MCF 10A (cell line): ENCODE results near the gene BASP1. TPM values are rescaled to one million over a fixed set of nuclear protein-coding genes. Genes with fewer than 3 reads are reported as not detected.

Experiments used
- BruUV-seq: library from RNA; stranded (reverse); fragments of 400-500 nt; replicated peaks from 2 replicates; lab custom pipeline; 2021; lab: Mats Ljungman, UMichigan
- CTCF ChIA-PET: fragments of 300-600 bp; sonication (Branson Sonifier 250); formaldehyde crosslinking; extraction: SDS; loops from one replicate; lab custom pipeline; 2021; ENCODE audit warnings: antibody characterized with exemption, inconsistent platforms; lab: Yijun Ruan, JAX
- POLR2A ChIA-PET: fragments of 300-600, 350-650 bp; sonication (Branson Sonifier 250); formaldehyde crosslinking; extraction: SDS; loops from one replicate; lab custom pipeline; 2020; ENCODE audit warnings: antibody characterized with exemption, inconsistent platforms; lab: Yijun Ruan, JAX
- DNase-seq: peaks from one replicate; pipeline ENCODE4 v3.0.0-alpha.2; 2018; ENCODE audit not compliant: unreplicated experiment
- H3K27ac Mint-ChIP-seq: one replicate; pipeline ENCODE4 v1.8.0; 2022; ENCODE audit warnings: mild to moderate bottlenecking, low read depth, mixed read lengths; ENCODE audit not compliant: unreplicated experiment
- H3K27me3 Mint-ChIP-seq: one replicate; pipeline ENCODE4 v1.8.0; 2022; ENCODE audit warnings: mixed read lengths; ENCODE audit not compliant: insufficient read depth, unreplicated experiment
- H3K36me3 Mint-ChIP-seq: one replicate; pipeline ENCODE4 v1.8.0; 2022; ENCODE audit warnings: mild to moderate bottlenecking, moderate library complexity, mixed read lengths; ENCODE audit not compliant: insufficient read depth, unreplicated experiment
- H3K4me1 Mint-ChIP-seq: one replicate; pipeline ENCODE4 v1.8.0; 2022; ENCODE audit warnings: mixed read lengths; ENCODE audit not compliant: insufficient read depth, unreplicated experiment
- H3K4me3 Mint-ChIP-seq: one replicate; pipeline ENCODE4 v1.8.0; 2022; ENCODE audit warnings: mild to moderate bottlenecking, moderate library complexity, mixed read lengths; ENCODE audit not compliant: unreplicated experiment
- H3K9me3 Mint-ChIP-seq: one replicate; pipeline ENCODE4 v1.8.0; 2022; ENCODE audit warnings: mixed read lengths; ENCODE audit not compliant: unreplicated experiment
- intact Hi-C: fragments of 100-400 bp; cut with micrococcal nuclease; formaldehyde crosslinking; loops from 2 replicates; pipeline ENCODE4 v1.14.1; 2022
- total RNA-seq: library from RNA; stranded (reverse); gene quantifications from 2 replicates; pipeline ENCODE4 v1.2.3, GENCODE V29; 2022
- TF ChIP-seq, protein P1 (sequence below): fragments of 200-600 bp; IDR thresholded peaks from one replicate; pipeline ENCODE4 v1.8.0; 2022; ENCODE audit warnings: antibody characterized with exemption, mild to moderate bottlenecking; ENCODE audit not compliant: unreplicated experiment

The BASP1 gene
- total RNA-seq, 1 experiment from 2014 or later, result 84.5 TPM

DNA sequence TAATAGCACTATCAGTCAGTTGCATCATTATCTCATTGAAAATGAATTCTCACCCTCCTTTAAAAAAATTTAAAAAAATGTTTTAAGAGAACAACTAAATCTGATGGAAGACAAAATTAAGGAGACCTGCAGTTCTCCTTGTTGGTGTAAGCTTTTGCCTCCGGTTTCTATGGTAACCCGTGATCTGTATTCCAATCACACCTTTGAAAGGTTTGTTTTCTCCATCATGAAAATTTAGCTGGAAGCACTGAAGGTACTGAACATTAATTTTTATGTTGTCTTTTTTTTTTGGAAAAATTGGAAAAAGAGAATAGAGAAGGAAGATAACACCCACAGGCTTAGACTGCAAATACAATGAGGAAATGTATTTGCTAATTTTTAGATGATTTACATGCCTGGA lies 2.5 kb upstream of the BASP1 start:
- no TSS peak for BruUV-seq
- peaks cover 9% of the 10 kb centered on the region for H3K36me3 Mint-ChIP-seq
- TF ChIP-seq, protein P1, sequence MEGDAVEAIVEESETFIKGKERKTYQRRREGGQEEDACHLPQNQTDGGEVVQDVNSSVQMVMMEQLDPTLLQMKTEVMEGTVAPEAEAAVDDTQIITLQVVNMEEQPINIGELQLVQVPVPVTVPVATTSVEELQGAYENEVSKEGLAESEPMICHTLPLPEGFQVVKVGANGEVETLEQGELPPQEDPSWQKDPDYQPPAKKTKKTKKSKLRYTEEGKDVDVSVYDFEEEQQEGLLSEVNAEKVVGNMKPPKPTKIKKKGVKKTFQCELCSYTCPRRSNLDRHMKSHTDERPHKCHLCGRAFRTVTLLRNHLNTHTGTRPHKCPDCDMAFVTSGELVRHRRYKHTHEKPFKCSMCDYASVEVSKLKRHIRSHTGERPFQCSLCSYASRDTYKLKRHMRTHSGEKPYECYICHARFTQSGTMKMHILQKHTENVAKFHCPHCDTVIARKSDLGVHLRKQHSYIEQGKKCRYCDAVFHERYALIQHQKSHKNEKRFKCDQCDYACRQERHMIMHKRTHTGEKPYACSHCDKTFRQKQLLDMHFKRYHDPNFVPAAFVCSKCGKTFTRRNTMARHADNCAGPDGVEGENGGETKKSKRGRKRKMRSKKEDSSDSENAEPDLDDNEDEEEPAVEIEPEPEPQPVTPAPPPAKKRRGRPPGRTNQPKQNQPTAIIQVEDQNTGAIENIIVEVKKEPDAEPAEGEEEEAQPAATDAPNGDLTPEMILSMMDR, result no peak

DNA sequence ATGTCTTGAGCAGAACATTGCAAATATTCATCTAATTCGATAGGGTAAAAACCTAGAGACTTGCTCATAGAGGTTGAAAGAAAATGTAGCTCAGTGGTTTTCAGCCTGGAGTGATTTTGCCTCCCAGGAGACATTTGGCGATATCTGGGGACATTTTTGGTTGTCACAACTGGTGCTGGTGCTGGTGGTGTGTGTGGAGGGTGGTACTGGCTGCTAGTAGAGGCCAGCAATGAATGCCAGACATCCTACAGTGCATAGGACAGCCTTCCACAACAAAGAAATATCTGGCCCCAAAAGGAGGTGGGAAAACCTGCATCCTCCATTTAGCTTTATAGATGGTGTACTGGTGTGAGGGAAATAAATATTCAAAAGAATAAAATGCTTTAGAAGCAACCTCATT lies 2.1 kb upstream of the BASP1 start:
- H3K9me3 Mint-ChIP-seq, result no peaks in the 10 kb centered on the region
- H3K36me3 Mint-ChIP-seq, result peaks cover 13% of the 10 kb centered on the region
- no TSS peak for BruUV-seq
- H3K27me3 Mint-ChIP-seq, result no peaks in the 10 kb centered on the region
- DNase-seq, result no peak
- CTCF ChIA-PET, result interaction anchor here (0.8 to 6.0 kb wide), 32 partner anchors 7 to 1117 kb away, joined by 3 to 111 read pairs (median 4); no protein-coding TSS in a partner anchor
- intact Hi-C loops, result loop anchor here (5.0 to 10.0 kb wide), 4 partner anchors 47 to 1479 kb away; no protein-coding TSS in a partner anchor
- no peak overlapping the region for H3K27ac Mint-ChIP-seq
- POLR2A ChIA-PET, result interaction anchor here (1.2 to 2.6 kb wide), 4 partner anchors 12 to 1100 kb away, joined by 3 to 20 read pairs (median 7); no protein-coding TSS in a partner anchor
- peaks cover 23% of the 10 kb centered on the region for H3K4me1 Mint-ChIP-seq
- no peak overlapping the region for H3K4me3 Mint-ChIP-seq
- TF ChIP-seq, protein P1, result no peak

More for the DNA sequence above, 2.5 kb upstream of the BASP1 start:
- ChIA-PET POLR2A (interaction anchor here (1.2 to 2.6 kb wide), 2 partner anchors 11 to 1090 kb away, joined by 3 to 20 read pairs; no protein-coding TSS in a partner anchor), CTCF (interaction anchor here (0.8 to 6.0 kb wide), 16 partner anchors 11 to 1103 kb away, joined by 3 to 111 read pairs (median 10); no protein-coding TSS in a partner anchor)
- Mint-ChIP-seq H3K4me1 (peaks cover 19% of the 10 kb centered on the region), H3K4me3 (no peak overlapping the region), H3K27ac (no peak overlapping the region), H3K9me3 (no peaks in the 10 kb centered on the region), H3K27me3 (no peaks in the 10 kb centered on the region)
- intact Hi-C loops, result loop anchor here (5.0 to 10.0 kb wide), 4 partner anchors 47 to 1480 kb away; no protein-coding TSS in a partner anchor
- no peak for DNase-seq

DNA sequence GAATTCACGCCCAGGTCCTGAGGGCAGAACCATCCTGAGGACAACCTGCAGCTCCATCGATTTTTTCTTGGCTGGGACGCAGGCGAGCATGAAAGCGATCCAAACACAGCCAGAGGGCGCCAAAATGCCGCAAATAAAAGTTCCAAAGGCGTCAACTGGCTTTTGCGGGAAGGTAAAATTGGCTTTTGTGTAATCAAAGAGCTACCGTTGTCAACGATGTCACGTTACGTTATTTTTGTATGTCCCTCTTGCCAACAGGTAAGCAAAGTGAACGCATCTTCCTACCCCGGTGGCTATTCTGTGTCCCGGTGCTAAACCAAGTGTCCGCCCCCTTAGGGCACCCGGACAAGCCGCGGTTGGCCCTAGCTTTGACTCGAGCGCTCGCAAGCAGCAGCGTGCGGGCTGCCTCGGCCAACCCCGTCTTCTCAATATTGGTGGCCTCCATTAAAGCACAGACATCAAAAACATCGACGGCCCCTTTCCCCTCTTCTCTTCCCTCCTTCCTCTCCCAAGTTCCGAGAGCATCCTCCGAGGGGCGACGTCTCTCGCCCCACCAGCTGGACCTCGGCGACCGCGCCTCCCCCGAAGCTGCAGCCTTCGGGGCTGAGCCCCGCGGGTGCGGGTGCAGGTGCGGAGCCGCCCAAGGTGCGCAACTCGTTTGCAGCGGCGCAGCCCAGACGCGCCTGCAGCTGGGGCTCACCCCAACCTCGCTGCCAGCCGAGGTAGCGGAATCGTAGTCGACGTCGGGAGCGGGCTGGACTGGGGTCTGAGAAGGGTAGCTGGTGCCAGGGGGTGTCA lies 1.1 kb upstream of the BASP1 start:
- no TSS peak for BruUV-seq
- Mint-ChIP-seq H3K36me3 (peaks cover 13% of the 10 kb centered on the region), H3K27ac (peak overlapping the region; percentile 52), H3K27me3 (no peaks in the 10 kb centered on the region), H3K4me3 (peak overlapping the region; percentile 83), H3K9me3 (no peaks in the 10 kb centered on the region), H3K4me1 (peaks cover 23% of the 10 kb centered on the region)
- DNase-seq, result peak; percentile 91
- TF ChIP-seq, protein P1, result peak; percentile 69
- intact Hi-C loops, result loop anchor here (1.0 to 10.0 kb wide), 9 partner anchors 46 to 1478 kb away; no protein-coding TSS in a partner anchor
- POLR2A ChIA-PET, result interaction anchor here (0.7 to 2.6 kb wide), 8 partner anchors 391 to 1099 kb away, joined by 3 to 20 read pairs (median 4); no protein-coding TSS in a partner anchor
- CTCF ChIA-PET, result interaction anchor here (0.6 to 6.0 kb wide), 61 partner anchors 8 to 1116 kb away, joined by 3 to 111 read pairs (median 4); no protein-coding TSS in a partner anchor
